Stimulated activated CD4-positive, alpha-beta T cell treated with anti-CD3 and anti-CD28 coated beads, Interleukin-1b, Interleukin-23, amount 100 ng/mL, for 24 hours (primary cell): ENCODE measurements around the gene PLIN1.
"Not testable (repeated sequence)": the region's sequence is repeated elsewhere in the genome, so short reads cannot be mapped to it uniquely, and the experiment has no call there.

ENCODE experiments used
- DNase-seq, 4 experiments: peaks; one replicate each; pipeline ENCODE4 v3.0.0-alpha.2; 2020; ENCODE audit warnings: low read depth in 4 of 4, low spot score in 1 of 4

PLIN1 gene

GRCh38 chr15:89679212-89679611 lies at the start of gene PLIN1:
Gene PLIN1 (minus strand): TSS chr15:89679367. CDS start chr15:89677489, 1,878 bp downstream.
- DNase-seq, result no peak

GRCh38 chr15:89728254-89728653 lies 49.1 kb upstream of the PLIN1 start:
- DNase-seq, result no peak

GRCh38 chr15:89725064-89725463 lies 45.9 kb upstream of the PLIN1 start:
- no peak for DNase-seq

- no peak for DNase-seq
Observed at GRCh38 chr15:89724621-89725020, 45.5 kb upstream of the PLIN1 start.

GRCh38 chr15:89723031-89723430 lies 43.9 kb upstream of the PLIN1 start:
- DNase-seq, result no peak

GRCh38 chr15:89714775-89715174 lies 35.6 kb upstream of the PLIN1 start:
- no peak for DNase-seq

- DNase-seq, result no peak
Observed at GRCh38 chr15:89707577-89707976, 28.4 kb upstream of the PLIN1 start.

- no peak for DNase-seq
Observed at GRCh38 chr15:89704411-89704810, 25.2 kb upstream of the PLIN1 start.

- DNase-seq, result no peak
Observed at GRCh38 chr15:89695198-89695597, 16.0 kb upstream of the PLIN1 start.

- DNase-seq, result no peak
Observed at GRCh38 chr15:89693696-89694095, 14.5 kb upstream of the PLIN1 start.

- no peak for DNase-seq
Observed at GRCh38 chr15:89693091-89693490, 13.9 kb upstream of the PLIN1 start.

GRCh38 chr15:89690276-89691218 lies 11.4 kb upstream of the PLIN1 start, which contains the start of the genes PEX11A and WDR93:
Gene PEX11A (minus strand): TSS chr15:89690754. CDS start chr15:89690632, 122 bp downstream.
Gene WDR93 (plus strand): TSS chr15:89690811. CDS start chr15:89701747, 10,936 bp downstream.
- peak; percentile 50 to 72 (median 62) for DNase-seq

GRCh38 chr15:89689930-89690275 lies 10.7 kb upstream of the PLIN1 start:
- DNase-seq, result not testable (repeated sequence)

GRCh38 chr15:89686522-89686921 lies 7.4 kb upstream of the PLIN1 start:
- no peak for DNase-seq

- DNase-seq, result no peak
Observed at GRCh38 chr15:89685995-89686394, 6.8 kb upstream of the PLIN1 start.

GRCh38 chr15:89681146-89681545 lies 2.0 kb upstream of the PLIN1 start:
- no peak for DNase-seq

GRCh38 chr15:89680282-89680873 lies 1.2 kb upstream of the PLIN1 start:
- DNase-seq, result no peak

- DNase-seq, result no peak
Observed at GRCh38 chr15:89677381-89677780, 1.8 kb downstream of the PLIN1 start.

GRCh38 chr15:89675606-89676005 lies 3.6 kb downstream of the PLIN1 start:
- no peak for DNase-seq

GRCh38 chr15:89674526-89674925 lies 4.6 kb downstream of the PLIN1 start:
- DNase-seq, result no peak

GRCh38 chr15:89673165-89673512 lies 6.0 kb downstream of the PLIN1 start:
- DNase-seq, result peak in 1 of 4 experiments; percentile 14
